H1 (cell line): ENCODE data around the gene VWA7. TPM values are rescaled to one million over a fixed set of nuclear protein-coding genes. Genes with fewer than 3 reads are reported as not detected.

ENCODE experiments used
- CTCF ChIP-seq, 3 experiments: IDR thresholded peaks; 1 replicate in 2 of 3; 2 replicates in 1 of 3; pipeline versions ENCODE4 v1.5.1 to v1.6.1; 2011; ENCODE audit warnings: low read length in 3 of 3, mild to moderate bottlenecking in 3 of 3, inconsistent platforms in 2 of 3, low read depth in 1 of 3, moderate library complexity in 1 of 3; ENCODE audit not compliant: insufficient read depth in 1 of 3; ENCODE audit errors: control extremely low read depth in 1 of 3
- HDAC6 ChIP-seq: IDR thresholded peaks from one replicate; pipeline ENCODE4 v1.7.1; 2012; ENCODE audit warnings: low read depth, mild to moderate bottlenecking, inconsistent platforms, low read length, moderate library complexity
- SP2 ChIP-seq: IDR thresholded peaks from 2 replicates; pipeline ENCODE4 v1.6.1; 2012; ENCODE audit warnings: mild to moderate bottlenecking, low read length, inconsistent platforms
- polyA plus RNA-seq, 7 experiments: library from polyadenylated mRNA; depleted of rRNA in 3 of 7; stranded (reverse) in 5 of 7; unstranded in 2 of 7; fragments of >200 nt in 5 of 7; fragments of 200-250 nt in 2 of 7; gene quantifications; 1 replicate in 5 of 7; 2 replicates in 1 of 7; 4 replicates in 1 of 7; pipeline versions ENCODE4 v1.2.1 to v1.2.3, GENCODE V29; 2011 to 2013; ENCODE audit warnings: missing spikeins in 2 of 7, mixed read lengths in 2 of 7
- total RNA-seq: library from RNA; stranded (reverse); fragmentation: NEBNext Ultra II Directional; extraction: Animal tissue kit (Norgen Biotek cat#: 25700); gene quantifications from 2 replicates; pipeline ENCODE4 v1.2.1, GENCODE V29; 2021

The VWA7 gene
- total and polyA plus RNA-seq, 2 of the 8 experiments (the other 6 are each of a cell fraction or from before 2014, with no cell fraction given), result 0.82 to 2.1 TPM

GRCh38 chr6:31733734-31734133 is 43.4 kb downstream of the VWA7 start (continued):
- TF ChIP-seq CTCF (IDR thresholded peaks at IDR 0.05; ENCODE audit: control extremely low read depth in 1 of 3, insufficient read depth in 1 of 3, low read depth in 1 of 3, low read length in 3 of 3), result no peak
- TF ChIP-seq HDAC6, result no peak
- TF ChIP-seq SP2, result no peak
